H1 (cell line): ENCODE results near the gene UNK. TPM values are rescaled to one million over a fixed set of nuclear protein-coding genes. Genes with fewer than 3 reads are reported as not detected.

Source experiments
- BCL11A ChIP-seq, 2 experiments: IDR thresholded peaks; one replicate each; pipeline ENCODE4 v1.6.1; 2011; ENCODE audit warnings: low read depth in 2 of 2, low read length in 2 of 2, mild to moderate bottlenecking in 2 of 2
- CBX5 ChIP-seq: fragments of 300-800, 300-1000 bp; sonication (generic); IDR thresholded peaks from 2 replicates; pipeline ENCODE4 v1.7.1; 2016; ENCODE audit warnings: antibody characterized with exemption, low read length, low read depth
- CBX8 ChIP-seq: fragments of 300-800, 300-1000 bp; sonication (generic); IDR thresholded peaks from 2 replicates; pipeline ENCODE4 v1.7.1; 2016; ENCODE audit warnings: low read depth, low read length, borderline replicate concordance
- CREB1 ChIP-seq: IDR thresholded peaks from 2 replicates; pipeline ENCODE4 v1.6.1; 2012; ENCODE audit warnings: inconsistent platforms
- CTBP2 ChIP-seq: IDR thresholded peaks from 2 replicates; pipeline ENCODE4 v1.7.0; 2011; ENCODE audit warnings: borderline replicate concordance, mild to moderate bottlenecking, moderate library complexity, mixed read lengths, low read length; ENCODE audit not compliant: insufficient read depth, insufficient read length
- MAX ChIP-seq: IDR thresholded peaks from 2 replicates; pipeline ENCODE4 v1.6.1; 2012; ENCODE audit warnings: inconsistent platforms
- PHF8 ChIP-seq: fragments of 200-600 bp; sonication (generic); conservative IDR thresholded peaks from 2 replicates; pipeline ENCODE4 v1.7.1; 2012; ENCODE audit warnings: low read depth, mild to moderate bottlenecking, inconsistent platforms, low read length, moderate library complexity
- RBBP5 ChIP-seq: IDR thresholded peaks from 2 replicates; pipeline ENCODE4 v1.7.1; 2012; ENCODE audit warnings: low read depth, mild to moderate bottlenecking, inconsistent platforms, low read length, moderate library complexity, borderline replicate concordance
- RNF2 ChIP-seq: fragments of 200-900, 300-1000 bp; sonication (generic); IDR thresholded peaks from 2 replicates; pipeline ENCODE4 v1.7.1; 2016; ENCODE audit warnings: borderline replicate concordance, low read depth, mild to moderate bottlenecking, antibody characterized with exemption, low read length; ENCODE audit not compliant: poor library complexity, severe bottlenecking; ENCODE audit errors: missing control alignments
- SIN3A ChIP-seq, 2 experiments: IDR thresholded peaks in 1 of 2; conservative IDR thresholded peaks in 1 of 2; 2 replicates each; pipeline ENCODE4 v1.6.1; 2011 to 2012; ENCODE audit warnings: low read length in 2 of 2, improper control_type of control experiment in 1 of 2, low read depth in 1 of 2, mild to moderate bottlenecking in 1 of 2
- SUZ12 ChIP-seq: fragments of 200-600 bp; sonication (generic); IDR thresholded peaks from 2 replicates; pipeline ENCODE4 v1.6.1; 2012; ENCODE audit warnings: mild to moderate bottlenecking, inconsistent platforms, low read length, moderate library complexity, mixed read lengths
- TAF1 ChIP-seq: IDR thresholded peaks from 2 replicates; pipeline ENCODE4 v1.6.1; 2011; ENCODE audit warnings: mild to moderate bottlenecking, low read depth, low read length
- YY1 ChIP-seq: IDR thresholded peaks from 2 replicates; pipeline ENCODE4 v1.6.1; 2011; ENCODE audit warnings: low read depth, mild to moderate bottlenecking, low read length
- polyA plus RNA-seq, 7 experiments: library from polyadenylated mRNA; depleted of rRNA in 3 of 7; stranded (reverse) in 5 of 7; unstranded in 2 of 7; fragments of >200 nt in 5 of 7; fragments of 200-250 nt in 2 of 7; gene quantifications; 1 replicate in 5 of 7; 2 replicates in 1 of 7; 4 replicates in 1 of 7; pipeline versions ENCODE4 v1.2.1 to v1.2.3, GENCODE V29; 2011 to 2013; ENCODE audit warnings: missing spikeins in 2 of 7, mixed read lengths in 2 of 7
- total RNA-seq: library from RNA; stranded (reverse); fragmentation: NEBNext Ultra II Directional; extraction: Animal tissue kit (Norgen Biotek cat#: 25700); gene quantifications from 2 replicates; pipeline ENCODE4 v1.2.1, GENCODE V29; 2021
- TF ChIP-seq, protein P1 (sequence below): IDR thresholded peaks from 2 replicates; pipeline ENCODE4 v1.6.1; 2011; ENCODE audit warnings: low read depth, mild to moderate bottlenecking, low read length; ENCODE audit not compliant: insufficient read depth

UNK gene
- total and polyA plus RNA-seq, 2 of the 8 experiments (the other 6 are each of a cell fraction or from before 2014, with no cell fraction given): 24.2 to 33.3 TPM

DNA sequence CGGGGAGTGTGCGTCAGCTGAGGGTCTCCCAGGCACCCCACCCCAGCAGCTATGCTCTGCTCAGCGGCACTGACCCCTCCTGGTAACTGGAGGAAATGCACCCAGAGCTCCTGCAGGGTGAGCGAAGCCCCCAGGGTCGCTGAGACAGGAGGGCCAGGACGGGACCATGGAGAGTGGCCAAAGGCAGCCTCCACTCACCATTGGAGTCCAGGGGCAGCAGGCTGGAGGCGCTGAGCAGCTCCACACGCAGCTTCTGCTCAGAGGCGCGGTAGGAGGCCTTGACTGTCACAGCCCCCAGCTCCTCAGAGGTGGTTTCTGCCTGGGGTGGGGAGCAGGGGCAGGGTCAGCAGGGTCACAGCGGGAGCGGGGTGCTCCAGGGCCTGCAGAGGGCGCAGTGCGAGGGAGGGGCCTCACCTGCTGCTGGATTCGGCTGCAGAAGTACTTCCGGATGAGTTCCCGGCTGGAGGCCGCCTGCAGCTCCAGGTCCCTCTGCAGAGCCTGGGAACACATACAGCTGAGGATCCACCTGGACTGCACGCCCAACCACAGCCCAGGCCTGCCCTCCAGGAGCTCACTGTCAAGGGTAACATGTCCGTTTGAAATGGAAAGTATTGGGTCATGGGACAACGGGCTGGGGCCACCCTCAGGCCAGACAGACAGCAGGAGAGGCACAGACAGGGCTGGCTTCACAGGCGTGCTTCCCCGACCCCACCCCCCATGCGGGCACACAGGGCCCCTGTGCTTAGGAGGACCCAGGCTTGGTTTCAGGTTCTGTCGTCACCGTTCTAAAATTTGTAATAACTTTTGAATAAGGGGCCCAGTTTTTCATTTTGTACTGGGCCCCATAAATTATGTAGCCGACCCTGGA is 45.8 kb downstream of the UNK start (continued):
- TF ChIP-seq, protein P1, sequence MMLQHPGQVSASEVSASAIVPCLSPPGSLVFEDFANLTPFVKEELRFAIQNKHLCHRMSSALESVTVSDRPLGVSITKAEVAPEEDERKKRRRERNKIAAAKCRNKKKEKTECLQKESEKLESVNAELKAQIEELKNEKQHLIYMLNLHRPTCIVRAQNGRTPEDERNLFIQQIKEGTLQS: no peak
- 0 out of 2 replicates have a peak, but pooled peaks have one; percentile 19 for TF ChIP-seq PHF8
- no peak for TF ChIP-seq CTBP2
- TF ChIP-seq CBX5: no peak
- no peak for TF ChIP-seq SUZ12
- no peak for TF ChIP-seq RNF2
- TF ChIP-seq TAF1: peak; percentile 71; the same call in 1 of the 2 replicates
- TF ChIP-seq YY1: no peak
- TF ChIP-seq CREB1: no peak
- TF ChIP-seq RBBP5: no peak
- no peak; the same call in 1 of the 2 replicates for TF ChIP-seq MAX
- TF ChIP-seq SIN3A (conservative IDR thresholded peaks at IDR 0.05 in 1 of 2, IDR thresholded peaks at IDR 0.05 in 1 of 2; ENCODE audit: low read depth in 1 of 2, low read length in 2 of 2): peak in 1 of 2 experiments; percentile 61; a peak in 1 of 4 replicates
- no peak for TF ChIP-seq BCL11A (IDR thresholded peaks at IDR 0.05; ENCODE audit: low read depth in 2 of 2, low read length in 2 of 2)
- no peak for TF ChIP-seq CBX8
